IMR-90 (cell line): ENCODE data around the gene PPY. TPM values are rescaled to one million over a fixed set of nuclear protein-coding genes. Genes with fewer than 3 reads are reported as not detected.

Source experiments
- ATAC-seq: fragments of 200-7000 bp; cut with Tn5 transposase; 2 replicates; pipeline ENCODE4 v1.9.1; 2020; ENCODE audit warnings: low read depth, mild to moderate bottlenecking, moderate library complexity
- BruUV-seq: library from RNA; stranded (reverse); fragments of 400-500 nt; replicated peaks from 2 replicates; lab custom pipeline; 2021; lab: Mats Ljungman, UMichigan
- CTCF ChIA-PET: fragments of 300-600 bp; formaldehyde crosslinking; extraction: SDS; loops from one replicate; lab custom pipeline; 2021; ENCODE audit warnings: antibody characterized with exemption; lab: Yijun Ruan, JAX
- POLR2A ChIA-PET: fragments of 300-600 bp; sonication (Branson Sonifier 250); formaldehyde crosslinking; loops from one replicate; lab custom pipeline; 2022; ENCODE audit warnings: antibody characterized with exemption; ENCODE audit not compliant: unreplicated experiment; lab: Charles Lee
- DNase-seq: peaks from one replicate; pipeline ENCODE4 v3.0.0; 2013
- H2AFZ ChIP-seq: replicated peaks from 2 replicates; pipeline ENCODE3; 2013; ENCODE audit warnings: low read length, mild to moderate bottlenecking; ENCODE audit not compliant: poor library complexity
- H2AK5ac ChIP-seq: 2 replicates; pipeline ENCODE4 v1.6.1; 2013; ENCODE audit warnings: low read depth, low read length, inconsistent platforms
- H2AK9ac ChIP-seq: replicated peaks from 2 replicates; pipeline ENCODE3; 2013; ENCODE audit warnings: mild to moderate bottlenecking, low read depth, low read length, moderate library complexity; ENCODE audit not compliant: poor library complexity
- H2BK120ac ChIP-seq: 2 replicates; pipeline ENCODE4 v1.6.1; 2013; ENCODE audit warnings: low read depth, low read length, inconsistent platforms
- H2BK15ac ChIP-seq: 3 replicates; pipeline ENCODE4 v1.6.1; 2013; ENCODE audit warnings: low read depth, low read length, inconsistent platforms
- H2BK20ac ChIP-seq: 2 replicates; pipeline ENCODE4 v1.6.1; 2013; ENCODE audit warnings: low read depth, mild to moderate bottlenecking, inconsistent platforms, low read length, moderate library complexity
- H2BK5ac ChIP-seq: 2 replicates; pipeline ENCODE4 v1.6.1; 2013; ENCODE audit warnings: mild to moderate bottlenecking, low read depth, low read length, inconsistent platforms; ENCODE audit not compliant: poor library complexity, severe bottlenecking
- H3K14ac ChIP-seq: replicated peaks from 2 replicates; pipeline ENCODE4 v1.6.1; 2013; ENCODE audit warnings: low read depth, low read length, inconsistent platforms
- H3K18ac ChIP-seq: 2 replicates; pipeline ENCODE4 v1.6.1; 2013; ENCODE audit warnings: low read depth, low read length, control low read depth
- H3K23ac ChIP-seq: 2 replicates; pipeline ENCODE4 v1.6.1; 2013; ENCODE audit warnings: low read depth, low read length, inconsistent platforms
- H3K27ac ChIP-seq: 2 replicates; pipeline ENCODE4 v1.5.1; 2013; ENCODE audit warnings: mild to moderate bottlenecking, control low read depth, low read length; ENCODE audit not compliant: insufficient read depth
- H3K27me3 ChIP-seq: 2 replicates; pipeline ENCODE4 v1.6.1; 2013; ENCODE audit warnings: low read length; ENCODE audit not compliant: control insufficient read depth, insufficient read depth
- H3K36me3 ChIP-seq: 2 replicates; pipeline ENCODE4 v1.6.1; 2013; ENCODE audit warnings: low read length, mixed read lengths; ENCODE audit not compliant: control insufficient read depth, insufficient read depth
- H3K4ac ChIP-seq: 2 replicates; pipeline ENCODE4 v1.6.1; 2013; ENCODE audit warnings: low read depth, low read length, inconsistent platforms
- H3K4me1 ChIP-seq: 2 replicates; pipeline ENCODE4 v1.6.1; 2013; ENCODE audit warnings: low read length, mixed read lengths; ENCODE audit not compliant: control insufficient read depth, insufficient read depth
- H3K4me2 ChIP-seq: 2 replicates; pipeline ENCODE4 v1.6.1; 2013; ENCODE audit warnings: low read depth, mild to moderate bottlenecking, control low read depth, low read length, moderate library complexity
- H3K4me3 ChIP-seq: 2 replicates; pipeline ENCODE4 v1.5.1; 2013; ENCODE audit warnings: low read depth, mild to moderate bottlenecking, control low read depth, low read length, moderate library complexity; ENCODE audit not compliant: insufficient read depth
- H3K56ac ChIP-seq: 2 replicates; pipeline ENCODE4 v1.6.1; 2013; ENCODE audit warnings: low read length, inconsistent platforms; ENCODE audit not compliant: insufficient read depth; ENCODE audit errors: extremely low read depth
- H3K79me1 ChIP-seq, 2 experiments: 2 replicates each; pipeline ENCODE4 v1.6.1; 2013; ENCODE audit warnings: low read length in 2 of 2, inconsistent platforms in 1 of 2, low read depth in 1 of 2
- H3K9ac ChIP-seq: 2 replicates; pipeline ENCODE4 v1.6.1; 2013; ENCODE audit warnings: low read depth, low read length, control low read depth
- H3K9me1 ChIP-seq: 2 replicates; pipeline ENCODE4 v1.6.1; 2013; ENCODE audit warnings: low read length, inconsistent platforms; ENCODE audit not compliant: insufficient read depth
- H3K9me3 ChIP-seq: 2 replicates; pipeline ENCODE4 v1.6.1; 2013; ENCODE audit warnings: low read length; ENCODE audit not compliant: control insufficient read depth, insufficient read depth
- H4K20me1 ChIP-seq: 2 replicates; pipeline ENCODE4 v1.6.1; 2013; ENCODE audit warnings: low read length, inconsistent platforms; ENCODE audit not compliant: insufficient read depth
- H4K5ac ChIP-seq: 2 replicates; pipeline ENCODE4 v1.6.1; 2013; ENCODE audit warnings: mild to moderate bottlenecking, low read depth, low read length, control low read depth
- H4K8ac ChIP-seq, 2 experiments: 2 replicates each; pipeline ENCODE4 v1.6.1; 2013; ENCODE audit warnings: low read depth in 2 of 2, low read length in 2 of 2, control low read depth in 1 of 2, inconsistent platforms in 1 of 2
- H4K91ac ChIP-seq: 2 replicates; pipeline ENCODE4 v1.6.1; 2013; ENCODE audit warnings: low read depth, low read length, inconsistent platforms; ENCODE audit not compliant: insufficient read depth
- MXI1 ChIP-seq: IDR thresholded peaks from 2 replicates; pipeline ENCODE4 v1.6.1; 2012; ENCODE audit warnings: low read depth, mild to moderate bottlenecking, low read length, moderate library complexity, borderline replicate concordance
- NFE2L2 ChIP-seq: fragments of 150-350 bp; IDR thresholded peaks from 2 replicates; pipeline ENCODE4 v1.6.1; 2016; ENCODE audit warnings: low read depth, mild to moderate bottlenecking, low read length
- POLR2A ChIP-seq: IDR thresholded peaks from 2 replicates; pipeline ENCODE4 v1.6.1; 2012; ENCODE audit warnings: mild to moderate bottlenecking, low read depth, low read length
- RAD21 ChIP-seq: IDR thresholded peaks from 2 replicates; pipeline ENCODE4 v1.6.1; 2012; ENCODE audit warnings: low read length, improper control_type of control experiment
- RFX5 ChIP-seq: IDR thresholded peaks from 2 replicates; pipeline ENCODE4 v1.8.0; 2012; ENCODE audit warnings: low read depth, mild to moderate bottlenecking, low read length, moderate library complexity
- USF2 ChIP-seq: fragments of 150-350 bp; IDR thresholded peaks from 2 replicates; pipeline ENCODE4 v1.6.1; 2017; ENCODE audit warnings: mild to moderate bottlenecking, antibody characterized with exemption, low read length, low read depth
- WGBS, 2 experiments: methylation state at CpG; one replicate each; pipeline versions ENCODE4 v1.1.5 to v1.1.7; 2013; ENCODE audit warnings: missing lambda C conversion rate in 2 of 2; ENCODE audit not compliant: insufficient read length in 1 of 2; ENCODE audit errors: extremely low coverage in 2 of 2; 5-methylcytosine and 5-hydroxymethylcytosine counted together
- dilution Hi-C: fragments of 300-500 bp; cut with HindIII; formaldehyde crosslinking; loops from one replicate; pipeline ENCODE4 v1.14.3; 2018; ENCODE audit warnings: low sequenced_read_pairs; ENCODE audit not compliant: unreplicated experiment
- in situ Hi-C: fragments of 300-500 bp; cut with MboI; formaldehyde crosslinking; loops from 3 replicates; pipeline ENCODE4 v1.14.3; 2019; ENCODE audit warnings: low sequenced_read_pairs, inconsistent platforms, mixed read lengths
- intact Hi-C: fragments of 100-400 bp; cut with micrococcal nuclease; formaldehyde crosslinking; loops from 2 replicates; pipeline ENCODE4 v1.10.0; 2022
- polyA plus RNA-seq, 3 experiments: library from polyadenylated mRNA; depleted of rRNA; stranded (reverse); fragments of >200 nt; gene quantifications; 2 replicates each; pipeline ENCODE4 v1.2.3, GENCODE V29; 2012; ENCODE audit warnings: low replicate concordance in 1 of 3
- total RNA-seq: library from RNA; depleted of rRNA; stranded (reverse); fragments of >200 nt; gene quantifications from 2 replicates; pipeline ENCODE4 v1.2.3, GENCODE V29; 2012
- TF ChIP-seq, protein P1 (sequence below): conservative IDR thresholded peaks from 2 replicates; pipeline ENCODE4 v1.5.1; 2012; ENCODE audit warnings: mild to moderate bottlenecking, low read depth, low read length, improper control_type of control experiment

The PPY gene
- total and polyA plus RNA-seq, 2 of the 4 experiments (the other 2 are of a cell fraction) = not detected

DNA sequence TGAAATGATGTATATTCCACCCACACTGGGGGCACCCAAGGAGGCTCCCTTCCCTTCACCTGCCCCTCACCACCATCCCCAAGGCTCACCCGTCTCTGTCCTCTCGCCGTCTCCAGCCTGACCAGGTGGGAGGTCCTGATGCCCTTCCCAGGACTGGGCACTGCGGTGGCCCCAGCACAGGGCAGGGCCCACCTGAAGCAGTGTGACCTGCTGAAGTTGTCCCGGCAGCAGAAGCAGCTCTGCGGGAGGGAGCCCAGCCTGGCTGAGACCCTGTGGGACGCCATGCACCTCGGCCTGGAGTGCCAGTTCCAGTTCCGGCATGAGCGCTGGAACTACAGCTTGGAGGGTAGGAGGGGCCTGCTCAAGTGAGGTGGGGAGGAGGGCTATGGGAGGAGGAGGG, 9.9 kb downstream of the PPY start:
- in situ Hi-C loops = no loop called here

More for the DNA sequence above, 9.9 kb downstream of the PPY start:
- TF ChIP-seq POLR2A = no peak
- TF ChIP-seq NFE2L2 = no peak
- TF ChIP-seq, protein P1, sequence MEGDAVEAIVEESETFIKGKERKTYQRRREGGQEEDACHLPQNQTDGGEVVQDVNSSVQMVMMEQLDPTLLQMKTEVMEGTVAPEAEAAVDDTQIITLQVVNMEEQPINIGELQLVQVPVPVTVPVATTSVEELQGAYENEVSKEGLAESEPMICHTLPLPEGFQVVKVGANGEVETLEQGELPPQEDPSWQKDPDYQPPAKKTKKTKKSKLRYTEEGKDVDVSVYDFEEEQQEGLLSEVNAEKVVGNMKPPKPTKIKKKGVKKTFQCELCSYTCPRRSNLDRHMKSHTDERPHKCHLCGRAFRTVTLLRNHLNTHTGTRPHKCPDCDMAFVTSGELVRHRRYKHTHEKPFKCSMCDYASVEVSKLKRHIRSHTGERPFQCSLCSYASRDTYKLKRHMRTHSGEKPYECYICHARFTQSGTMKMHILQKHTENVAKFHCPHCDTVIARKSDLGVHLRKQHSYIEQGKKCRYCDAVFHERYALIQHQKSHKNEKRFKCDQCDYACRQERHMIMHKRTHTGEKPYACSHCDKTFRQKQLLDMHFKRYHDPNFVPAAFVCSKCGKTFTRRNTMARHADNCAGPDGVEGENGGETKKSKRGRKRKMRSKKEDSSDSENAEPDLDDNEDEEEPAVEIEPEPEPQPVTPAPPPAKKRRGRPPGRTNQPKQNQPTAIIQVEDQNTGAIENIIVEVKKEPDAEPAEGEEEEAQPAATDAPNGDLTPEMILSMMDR = no peak
- no peak for TF ChIP-seq RFX5
- TF ChIP-seq RAD21 = no peak
- TF ChIP-seq USF2 = no peak
- TF ChIP-seq MXI1 = no peak
- no peak overlapping the region for H3K9ac ChIP-seq
- H3K9me3 ChIP-seq = no peaks in the 10 kb centered on the region
- no peak overlapping the region for H2BK20ac ChIP-seq
- H2AK5ac ChIP-seq = no peak overlapping the region
- 95% methylated on average over 6 of the region's 10 CpGs; no CpG with 5 or more reads in 1 of the 2 experiments for WGBS, 2 experiments
- H3K23ac ChIP-seq = no peak overlapping the region
- H3K18ac ChIP-seq = no peak overlapping the region
- H3K36me3 ChIP-seq = no peaks in the 10 kb centered on the region
- no peaks in the 10 kb centered on the region for H4K20me1 ChIP-seq
- no peak overlapping the region for H2AFZ ChIP-seq
- H3K4ac ChIP-seq = no peak overlapping the region
- peaks cover 61% of the 10 kb centered on the region for H3K27me3 ChIP-seq
- H3K9me1 ChIP-seq = no peaks in the 10 kb centered on the region
- H3K4me1 ChIP-seq = no peaks in the 10 kb centered on the region; the same call in 1 of the 2 replicates
- no TSS peak for BruUV-seq
- no peak overlapping the region for H3K4me3 ChIP-seq
- H3K56ac ChIP-seq = no peak overlapping the region
- CTCF ChIA-PET = interaction anchor here (1.1 kb wide), 1 partner anchor 22 kb away, joined by 3 read pairs; no protein-coding TSS in a partner anchor
- no peaks in the 10 kb centered on the region for H3K79me1 ChIP-seq
- no peak overlapping the region for H3K4me2 ChIP-seq
- H4K5ac ChIP-seq = no peak overlapping the region
- no peak overlapping the region for H3K14ac ChIP-seq
- H4K91ac ChIP-seq = no peak overlapping the region
- ATAC-seq (no peak), DNase-seq (no peak)
- H2BK15ac ChIP-seq = no peak overlapping the region
- H4K8ac ChIP-seq = no peak overlapping the region
- H2AK9ac ChIP-seq = no peak overlapping the region
- H3K27ac ChIP-seq = no peak overlapping the region
- H2BK120ac ChIP-seq = no peak overlapping the region
- H2BK5ac ChIP-seq = no peak overlapping the region
- dilution Hi-C loops (no loop called here), intact Hi-C loops (no loop called here)
- POLR2A ChIA-PET = no interaction called here
